WTC11 (cell line): ENCODE data around the gene MRPS34.

Source experiments
- CDX4 ChIP-seq: fragments of 250-450 bp; sonication (Bioruptor Pico); IDR thresholded peaks from 2 replicates; pipeline ENCODE4 v1.9.0; 2021; ENCODE audit warnings: moderate library complexity, mild to moderate bottlenecking, inconsistent platforms, borderline replicate concordance
- CREB1 ChIP-seq: sonication (generic); formaldehyde crosslinking; IDR thresholded peaks from 2 replicates; pipeline ENCODE4 v1.8.0; 2023; ENCODE audit warnings: mild to moderate bottlenecking, missing genetic modification reagents
- CTCF ChIP-seq: fragments of 200-600 bp; IDR thresholded peaks from 2 replicates; pipeline ENCODE4 v1.8.0; 2022; ENCODE audit warnings: antibody characterized with exemption
- ELF4 ChIP-seq: sonication (generic); formaldehyde crosslinking; IDR thresholded peaks from 2 replicates; pipeline ENCODE4 v1.8.1; 2022; ENCODE audit warnings: low read depth, mild to moderate bottlenecking, moderate library complexity, missing genetic modification reagents
- ESRRA ChIP-seq: sonication (generic); formaldehyde crosslinking; IDR thresholded peaks from 2 replicates; pipeline ENCODE4 v1.8.1; 2022; ENCODE audit warnings: mild to moderate bottlenecking, missing genetic modification reagents, borderline replicate concordance
- FOXJ3 ChIP-seq: sonication (generic); formaldehyde crosslinking; IDR thresholded peaks from 2 replicates; pipeline ENCODE4 v1.9.0; 2021; ENCODE audit warnings: missing genetic modification reagents, mild to moderate bottlenecking, borderline replicate concordance
- IRF2 ChIP-seq: sonication (generic); formaldehyde crosslinking; IDR thresholded peaks from 2 replicates; pipeline ENCODE4 v1.8.0; 2022; ENCODE audit warnings: low read depth, missing genetic modification reagents, borderline replicate concordance
- MAX ChIP-seq: sonication (generic); formaldehyde crosslinking; IDR thresholded peaks from 2 replicates; pipeline ENCODE4 v1.8.0; 2022; ENCODE audit warnings: mild to moderate bottlenecking, missing genetic modification reagents
- NR3C1 ChIP-seq: sonication (generic); formaldehyde crosslinking; conservative IDR thresholded peaks from 2 replicates; pipeline ENCODE4 v1.8.1; 2023; ENCODE audit warnings: low read depth, mild to moderate bottlenecking, missing genetic modification reagents
- PRDM15 ChIP-seq: sonication (generic); formaldehyde crosslinking; IDR thresholded peaks from 2 replicates; pipeline ENCODE4 v1.8.0; 2022; ENCODE audit warnings: missing genetic modification reagents
- PREB ChIP-seq: sonication (generic); formaldehyde crosslinking; IDR thresholded peaks from 2 replicates; pipeline ENCODE4 v1.8.1; 2022; ENCODE audit warnings: mild to moderate bottlenecking, missing genetic modification reagents, moderate library complexity, borderline replicate concordance
- ZBTB43 ChIP-seq: sonication (generic); formaldehyde crosslinking; IDR thresholded peaks from 2 replicates; pipeline ENCODE4 v1.8.1; 2023; ENCODE audit warnings: mild to moderate bottlenecking, missing genetic modification reagents
- ZNF121 ChIP-seq: sonication (generic); formaldehyde crosslinking; IDR thresholded peaks from 2 replicates; pipeline ENCODE4 v1.8.0; 2023; ENCODE audit warnings: missing genetic modification reagents
- ZNF232 ChIP-seq: sonication (generic); formaldehyde crosslinking; IDR thresholded peaks from 2 replicates; pipeline ENCODE4 v1.8.0; 2022; ENCODE audit warnings: mild to moderate bottlenecking, missing genetic modification reagents

- TF ChIP-seq CTCF = no peak
- no peak for TF ChIP-seq CREB1 (CRISPR knock-in tag)
- no peak for TF ChIP-seq ELF4 (CRISPR knock-in tag)
- TF ChIP-seq PRDM15 = no peak
- no peak for TF ChIP-seq MAX
- TF ChIP-seq ZNF232 = no peak
- TF ChIP-seq IRF2 = no peak
- TF ChIP-seq ZBTB43 = no peak
- no peak for TF ChIP-seq ESRRA (CRISPR knock-in tag)
- TF ChIP-seq FOXJ3 (CRISPR knock-in tag) = no peak
- no peak for TF ChIP-seq CDX4 (CRISPR knock-in tag)
- no peak for TF ChIP-seq ZNF121 (CRISPR knock-in tag)
- no peak for TF ChIP-seq NR3C1 (CRISPR knock-in tag)
- TF ChIP-seq PREB (CRISPR knock-in tag) = no peak
Observed at GRCh38 chr16:1810106-1810505, 37.2 kb upstream of the MRPS34 start.
